Measurements from ENCODE around the gene SPOP.

The SPOP gene

DNA sequence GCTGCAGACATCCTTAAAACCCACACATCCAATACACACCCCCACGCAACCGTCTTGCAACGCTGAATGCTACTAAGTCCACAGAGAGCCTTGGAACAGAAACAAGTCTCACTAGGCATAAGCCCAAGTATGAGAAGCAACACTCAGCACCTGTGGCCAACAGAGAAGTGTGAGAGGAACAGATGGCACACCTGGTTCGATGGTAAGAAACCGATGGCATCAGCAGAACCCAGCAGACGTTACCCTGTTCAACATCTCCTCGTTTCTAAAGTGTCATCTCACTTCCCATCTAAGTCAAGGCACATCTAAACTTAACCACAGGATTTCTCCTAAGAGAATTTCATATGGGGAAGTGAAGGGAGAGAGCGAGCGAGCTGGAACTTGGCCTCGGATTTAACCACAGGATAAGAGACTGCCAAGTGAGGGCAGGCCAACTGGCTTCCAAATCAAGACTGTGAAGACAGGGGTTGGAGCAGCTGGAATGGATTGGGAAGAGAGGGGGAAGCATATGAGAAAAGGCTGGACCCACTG is 61.2 kb downstream of the SPOP start:
- Mint-ChIP-seq H3K9me3 (no peaks in the 10 kb centered on the region), H3K4me3 (no peak overlapping the region), H3K4me1 (peaks cover 7% of the 10 kb centered on the region), H3K27me3 (no peaks in the 10 kb centered on the region), H3K27ac (ENCODE audit: low read depth) (no peak overlapping the region), H3K36me3 (ENCODE audit: insufficient read depth) (peaks cover 58% of the 10 kb centered on the region)
- DNase-seq (ENCODE audit: low spot score in 2 of 2) (no peak), ATAC-seq (replicated peaks; ENCODE audit: extremely low read depth, poor library complexity, severe bottlenecking) (no peak)

DNA sequence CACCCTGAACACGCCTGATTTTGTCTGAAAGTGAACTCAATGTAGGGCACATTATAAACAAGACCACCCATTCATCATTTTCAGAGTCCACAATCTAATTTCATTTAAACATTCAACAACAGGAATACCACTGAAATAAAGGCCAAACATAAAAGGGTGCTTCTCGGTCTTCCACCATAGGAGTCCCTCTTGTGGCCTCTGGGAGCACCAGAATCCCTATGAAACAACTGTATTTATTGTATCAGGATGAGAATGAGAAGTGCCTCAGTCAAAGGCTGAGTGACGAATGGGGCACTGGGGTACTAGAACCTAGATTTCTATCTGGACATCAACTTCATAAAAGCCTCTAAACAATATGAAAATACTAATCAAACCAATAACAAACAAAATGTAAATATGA is 61.8 kb downstream of the SPOP start:
- H3K36me3 Mint-ChIP-seq (ENCODE audit: insufficient read depth): peaks cover 56% of the 10 kb centered on the region
- no peak overlapping the region for H3K27ac Mint-ChIP-seq (ENCODE audit: low read depth)
- H3K4me3 Mint-ChIP-seq: no peak overlapping the region
- H3K9me3 Mint-ChIP-seq: no peaks in the 10 kb centered on the region
- H3K4me1 Mint-ChIP-seq: peaks cover 7% of the 10 kb centered on the region
- no peaks in the 10 kb centered on the region for H3K27me3 Mint-ChIP-seq
- DNase-seq (ENCODE audit: low spot score in 2 of 2) (no peak), ATAC-seq (replicated peaks; ENCODE audit: extremely low read depth, poor library complexity, severe bottlenecking) (no peak)

DNA sequence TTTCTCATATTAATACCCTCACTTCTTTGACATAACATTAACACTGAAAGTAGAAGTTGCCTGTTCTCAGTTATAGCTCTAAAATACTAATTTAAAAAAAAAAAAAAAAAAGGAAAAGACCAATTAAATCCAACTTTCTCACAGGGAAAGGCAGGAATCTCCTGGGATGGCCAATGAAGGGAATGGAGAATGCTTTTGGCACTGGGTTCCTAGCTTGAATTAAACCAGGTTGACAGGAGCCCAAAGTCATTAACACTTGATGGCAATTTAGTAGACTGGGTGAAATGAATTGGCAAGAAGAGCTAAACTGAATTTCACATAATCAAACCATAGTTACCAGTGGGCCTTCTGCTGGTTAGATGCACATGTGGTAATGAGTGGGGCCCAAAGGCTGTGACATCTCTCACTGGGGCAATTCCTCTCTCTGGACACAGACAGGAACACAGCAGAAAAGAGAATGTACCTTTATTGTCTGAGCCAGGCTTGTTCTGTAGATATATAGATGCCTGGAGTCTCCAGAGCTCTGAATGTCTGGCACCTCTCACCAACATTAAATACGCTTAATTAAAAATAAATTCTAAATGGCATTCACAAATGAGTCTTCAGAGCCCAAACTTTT is 64.6 kb downstream of the SPOP start:
- DNase-seq (ENCODE audit: low spot score in 2 of 2) (no peak), ATAC-seq (replicated peaks; ENCODE audit: extremely low read depth, poor library complexity, severe bottlenecking) (no peak)
- Mint-ChIP-seq H3K4me1 (peaks cover 7% of the 10 kb centered on the region), H3K9me3 (no peaks in the 10 kb centered on the region), H3K4me3 (no peak overlapping the region), H3K36me3 (ENCODE audit: insufficient read depth) (peaks cover 50% of the 10 kb centered on the region), H3K27me3 (no peaks in the 10 kb centered on the region), H3K27ac (ENCODE audit: low read depth) (no peak overlapping the region)

DNA sequence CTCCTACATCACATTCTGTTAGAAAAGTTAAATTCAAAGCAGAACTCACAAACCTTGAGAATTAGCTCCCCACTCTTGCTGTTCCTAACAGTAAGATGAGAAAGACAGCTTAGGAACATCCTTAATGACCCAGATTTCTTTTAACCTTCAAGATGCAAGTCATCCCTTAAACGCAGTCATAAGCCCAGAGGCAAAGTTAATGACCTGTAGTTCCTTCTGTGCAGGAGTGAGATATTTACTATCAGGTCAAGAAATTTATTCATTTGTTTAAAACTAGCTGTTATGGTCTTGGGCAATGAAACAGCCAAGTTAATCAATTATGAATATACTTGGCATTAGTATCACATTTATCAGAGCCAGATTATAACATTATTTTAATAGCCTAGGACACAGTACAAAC is 65.2 kb downstream of the SPOP start:
- no peak for ATAC-seq (replicated peaks; ENCODE audit: extremely low read depth, poor library complexity, severe bottlenecking)
- Mint-ChIP-seq H3K27ac (ENCODE audit: low read depth) (no peak overlapping the region), H3K4me1 (peaks cover 7% of the 10 kb centered on the region), H3K9me3 (no peaks in the 10 kb centered on the region), H3K4me3 (no peak overlapping the region), H3K27me3 (no peaks in the 10 kb centered on the region), H3K36me3 (ENCODE audit: insufficient read depth) (peaks cover 48% of the 10 kb centered on the region)
- no peak for DNase-seq (ENCODE audit: low spot score in 2 of 2)

DNA sequence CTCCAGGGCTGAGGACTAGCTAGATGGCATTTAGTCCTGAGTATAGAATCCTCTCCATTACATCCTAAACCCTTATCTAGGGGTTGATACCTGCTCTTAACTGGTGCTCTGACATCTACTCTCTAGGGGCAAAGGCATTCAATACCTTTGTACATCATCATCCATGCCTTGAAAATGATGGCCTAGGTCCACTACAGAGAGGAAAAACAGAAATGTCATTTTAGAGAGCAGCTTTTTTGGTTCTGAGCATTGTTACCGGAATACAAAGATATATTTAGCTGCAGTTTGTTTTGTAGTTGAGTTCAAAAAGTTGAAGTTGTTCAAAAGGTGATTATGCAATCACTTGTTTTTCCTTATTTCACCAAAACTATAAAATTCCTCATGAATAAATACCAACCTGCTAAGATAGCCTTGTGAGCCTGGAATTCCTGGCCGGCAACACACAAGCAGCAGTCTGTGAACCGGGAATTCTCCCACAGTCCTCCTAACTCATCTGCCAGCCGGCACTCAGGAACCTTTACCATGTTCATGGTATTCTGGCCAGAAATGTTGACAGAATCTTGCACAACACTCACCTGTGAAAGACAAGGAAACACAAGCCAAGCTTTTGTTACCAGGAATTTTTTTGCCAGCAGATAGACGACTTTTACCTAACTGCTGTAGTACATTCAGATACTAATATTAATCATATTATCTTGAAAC is 66.9 kb downstream of the SPOP start:
- H3K27ac Mint-ChIP-seq (ENCODE audit: low read depth): peak overlapping the region; percentile 35

DNA sequence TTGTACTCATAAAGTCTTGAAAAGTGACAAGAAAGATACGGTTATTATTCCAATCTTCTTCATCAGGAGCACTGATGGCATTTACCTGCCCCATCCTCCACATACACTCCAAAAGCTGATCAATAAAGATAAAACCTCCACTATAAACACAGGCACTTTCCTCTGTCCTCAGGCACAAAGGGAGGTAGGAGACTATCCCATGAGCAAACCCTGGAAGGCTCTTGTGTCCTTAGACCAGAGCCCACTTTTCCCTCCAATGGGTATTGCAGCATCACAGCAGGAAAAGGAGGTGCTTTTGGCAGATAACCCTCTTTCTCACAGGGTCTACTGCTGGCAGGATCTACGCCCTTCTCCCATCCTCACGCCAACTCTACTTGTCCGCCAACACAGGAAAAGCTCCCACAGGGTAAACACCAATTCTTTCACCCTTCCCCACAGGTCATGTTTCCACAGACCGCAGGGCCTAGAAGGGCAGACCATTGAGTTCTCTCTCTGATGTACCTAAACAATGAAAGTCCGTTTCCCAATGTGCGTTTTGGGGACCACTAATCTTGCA is 73.5 kb downstream of the SPOP start:
- H3K9me3 Mint-ChIP-seq: no peaks in the 10 kb centered on the region
- H3K27me3 Mint-ChIP-seq: no peaks in the 10 kb centered on the region
- ATAC-seq (replicated peaks; ENCODE audit: extremely low read depth, poor library complexity, severe bottlenecking) (no peak), DNase-seq (ENCODE audit: low spot score in 2 of 2) (no peak)
- no peak overlapping the region for H3K4me3 Mint-ChIP-seq
- H3K36me3 Mint-ChIP-seq (ENCODE audit: insufficient read depth): peaks cover 65% of the 10 kb centered on the region
- no peak overlapping the region for H3K27ac Mint-ChIP-seq (ENCODE audit: low read depth)
- no peaks in the 10 kb centered on the region for H3K4me1 Mint-ChIP-seq

More for the DNA sequence above, 66.9 kb downstream of the SPOP start:
- Mint-ChIP-seq H3K9me3 (no peaks in the 10 kb centered on the region), H3K4me1 (peaks cover 6% of the 10 kb centered on the region), H3K27me3 (no peaks in the 10 kb centered on the region), H3K4me3 (no peak overlapping the region), H3K36me3 (ENCODE audit: insufficient read depth) (peaks cover 51% of the 10 kb centered on the region)
- DNase-seq (ENCODE audit: low spot score in 2 of 2): no peak
- no peak for ATAC-seq (replicated peaks; ENCODE audit: extremely low read depth, poor library complexity, severe bottlenecking)

DNA sequence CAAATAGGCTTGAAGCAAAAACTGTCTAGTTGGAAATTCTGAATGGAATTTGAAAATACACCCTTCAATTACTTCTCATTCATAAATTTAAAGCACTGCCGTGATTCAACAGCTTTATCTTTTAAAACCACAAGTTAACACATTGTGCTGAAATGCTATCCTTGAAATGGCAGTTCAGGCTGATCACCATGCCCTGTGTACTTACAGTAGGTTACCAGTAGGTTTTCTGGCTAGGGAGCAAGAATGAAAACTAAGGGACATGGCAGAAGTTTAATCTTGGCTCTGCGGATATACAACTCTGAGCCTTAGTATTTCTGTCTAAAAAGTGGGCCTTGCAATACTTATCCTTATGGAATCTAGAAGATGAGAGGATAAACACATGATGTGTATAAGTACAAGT is 74.2 kb downstream of the SPOP start:
- Mint-ChIP-seq H3K4me1 (no peaks in the 10 kb centered on the region), H3K27me3 (no peaks in the 10 kb centered on the region), H3K9me3 (no peaks in the 10 kb centered on the region), H3K27ac (ENCODE audit: low read depth) (no peak overlapping the region), H3K4me3 (no peak overlapping the region), H3K36me3 (ENCODE audit: insufficient read depth) (peaks cover 66% of the 10 kb centered on the region)
- ATAC-seq (replicated peaks; ENCODE audit: extremely low read depth, poor library complexity, severe bottlenecking) (no peak), DNase-seq (ENCODE audit: low spot score in 2 of 2) (no peak)

DNA sequence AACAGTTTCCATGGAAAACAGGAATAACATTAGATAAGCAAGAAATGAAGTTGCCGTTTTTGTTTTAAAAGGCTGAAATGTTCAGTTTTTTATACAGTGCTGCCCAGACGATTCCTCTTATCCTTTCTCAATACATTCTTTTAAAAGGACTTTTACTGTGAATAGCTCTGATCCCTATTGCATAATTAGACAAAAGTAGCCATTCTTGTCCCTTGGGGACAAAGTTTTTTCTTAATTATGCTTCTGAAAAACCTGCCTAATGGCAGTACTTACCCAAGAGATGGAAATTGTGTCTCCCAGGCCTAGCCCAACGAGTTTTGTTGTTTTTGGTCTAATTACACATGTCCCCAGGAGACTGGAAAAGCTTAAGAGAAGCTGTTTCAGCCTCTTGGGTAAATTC is 74.7 kb downstream of the SPOP start:
- ATAC-seq (replicated peaks; ENCODE audit: extremely low read depth, poor library complexity, severe bottlenecking) (no peak), DNase-seq (ENCODE audit: low spot score in 2 of 2) (no peak)
- H3K36me3 Mint-ChIP-seq (ENCODE audit: insufficient read depth): peaks cover 65% of the 10 kb centered on the region
- H3K4me3 Mint-ChIP-seq: no peak overlapping the region
- H3K27me3 Mint-ChIP-seq: no peaks in the 10 kb centered on the region
- no peak overlapping the region for H3K27ac Mint-ChIP-seq (ENCODE audit: low read depth)
- H3K4me1 Mint-ChIP-seq: no peaks in the 10 kb centered on the region
- no peaks in the 10 kb centered on the region for H3K9me3 Mint-ChIP-seq

DNA sequence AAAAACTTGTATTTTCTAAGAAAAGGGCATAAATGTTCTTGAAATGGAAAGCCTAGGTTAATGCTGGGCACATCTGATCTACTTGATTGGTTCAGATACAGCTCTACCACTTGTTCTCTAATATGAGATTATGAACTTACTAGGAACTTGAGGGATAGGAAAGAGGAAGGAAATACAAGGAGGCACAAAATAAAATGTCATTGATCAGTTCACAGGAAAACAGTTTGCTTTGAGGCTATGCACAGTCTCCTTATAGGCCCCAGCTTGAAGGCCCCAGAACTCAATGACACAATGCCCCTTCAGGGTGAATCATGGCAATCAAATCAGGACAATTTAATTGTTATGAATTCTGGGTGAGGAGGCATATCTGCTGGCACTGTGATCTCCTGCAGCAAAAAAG is 75.1 kb downstream of the SPOP start:
- no peaks in the 10 kb centered on the region for H3K9me3 Mint-ChIP-seq
- no peak overlapping the region for H3K27ac Mint-ChIP-seq (ENCODE audit: low read depth)
- ATAC-seq (replicated peaks; ENCODE audit: extremely low read depth, poor library complexity, severe bottlenecking) (no peak), DNase-seq (ENCODE audit: low spot score in 2 of 2) (no peak)
- no peaks in the 10 kb centered on the region for H3K27me3 Mint-ChIP-seq
- no peaks in the 10 kb centered on the region for H3K4me1 Mint-ChIP-seq
- peaks cover 65% of the 10 kb centered on the region for H3K36me3 Mint-ChIP-seq (ENCODE audit: insufficient read depth)
- no peak overlapping the region for H3K4me3 Mint-ChIP-seq

DNA sequence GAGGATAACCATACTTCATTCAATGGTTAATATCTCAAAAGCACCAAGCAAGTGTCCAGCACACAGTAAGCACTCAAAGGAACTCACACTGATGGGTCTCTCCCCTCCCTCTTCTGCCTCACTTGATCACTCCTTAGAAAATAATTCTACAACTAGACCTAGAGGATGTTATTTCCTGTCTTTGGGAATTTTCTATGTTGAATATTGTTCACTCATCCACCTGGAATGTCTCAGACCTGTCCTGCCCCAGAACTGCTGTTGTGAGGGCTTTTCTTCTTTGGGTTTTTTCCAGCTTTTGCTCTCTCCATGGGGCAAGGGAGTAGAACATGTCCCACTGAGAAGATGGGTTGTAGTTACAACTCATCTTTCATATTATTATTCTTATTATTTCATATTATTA is 76.9 kb downstream of the SPOP start:
- Mint-ChIP-seq H3K9me3 (no peaks in the 10 kb centered on the region), H3K36me3 (ENCODE audit: insufficient read depth) (peaks cover 62% of the 10 kb centered on the region), H3K27me3 (no peaks in the 10 kb centered on the region), H3K4me1 (no peaks in the 10 kb centered on the region), H3K27ac (ENCODE audit: low read depth) (no peak overlapping the region), H3K4me3 (no peak overlapping the region)
- no peak for DNase-seq (ENCODE audit: low spot score in 2 of 2)
- no peak for ATAC-seq (replicated peaks; ENCODE audit: extremely low read depth, poor library complexity, severe bottlenecking)

DNA sequence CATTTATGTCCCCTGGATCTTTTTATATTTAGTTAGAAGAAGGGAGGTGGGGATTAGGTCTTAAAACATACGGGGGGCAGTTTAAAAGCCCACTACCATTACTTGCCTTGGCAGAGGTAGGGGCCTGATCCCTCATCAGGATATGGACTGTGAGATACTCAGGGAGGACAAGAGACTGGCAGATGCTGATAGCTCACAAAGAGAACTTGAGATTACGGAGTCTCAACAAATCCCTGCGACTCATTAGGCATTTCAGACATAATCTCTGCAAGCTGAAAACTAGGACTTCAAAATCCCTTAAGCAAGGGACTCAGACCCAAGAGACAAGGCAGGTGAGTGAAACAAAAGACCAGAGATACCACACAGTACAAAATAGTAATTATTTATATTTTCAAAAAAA is 79.0 kb downstream of the SPOP start:
- no peaks in the 10 kb centered on the region for H3K27me3 Mint-ChIP-seq
- H3K4me3 Mint-ChIP-seq: no peak overlapping the region
- H3K4me1 Mint-ChIP-seq: no peaks in the 10 kb centered on the region
- DNase-seq (ENCODE audit: low spot score in 2 of 2): no peak
- H3K9me3 Mint-ChIP-seq: no peaks in the 10 kb centered on the region
- ATAC-seq (replicated peaks; ENCODE audit: extremely low read depth, poor library complexity, severe bottlenecking): no peak
- H3K36me3 Mint-ChIP-seq (ENCODE audit: insufficient read depth): peaks cover 53% of the 10 kb centered on the region
- no peak overlapping the region for H3K27ac Mint-ChIP-seq (ENCODE audit: low read depth)

DNA sequence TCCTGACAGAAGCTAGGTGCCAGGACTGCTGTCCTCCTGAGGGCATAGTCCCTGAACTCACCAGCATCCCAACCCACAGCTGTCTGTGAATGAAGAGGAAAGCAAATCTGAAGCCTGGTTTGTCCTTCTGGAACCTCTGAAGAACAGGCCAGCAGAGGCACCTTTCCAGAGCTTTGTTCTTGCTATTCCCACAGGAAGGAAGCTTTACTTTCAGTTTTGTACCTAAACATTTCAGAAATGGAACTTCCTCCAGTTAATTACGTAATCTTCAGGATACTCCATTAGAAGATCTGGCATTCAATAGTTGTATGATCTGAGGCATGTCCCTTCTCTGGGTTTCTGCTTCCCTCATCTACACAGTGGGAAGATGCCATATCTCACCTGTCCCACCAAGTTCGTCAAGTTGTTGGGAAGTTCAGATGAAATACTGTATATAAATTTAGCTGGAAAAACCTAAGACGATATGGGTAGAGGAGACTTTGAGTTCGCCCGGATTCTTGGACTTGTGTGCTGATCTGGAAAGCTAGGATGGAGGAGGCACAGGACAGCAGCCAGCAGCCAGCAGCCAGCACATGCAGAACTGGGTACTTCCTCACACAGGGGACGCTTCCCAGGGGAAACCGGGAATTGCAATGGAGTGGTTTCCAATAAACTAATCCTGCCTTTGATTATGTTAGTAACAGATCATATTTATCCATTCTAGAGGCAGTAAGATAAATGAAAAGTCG is 79.8 kb downstream of the SPOP start:
- no peak for DNase-seq (ENCODE audit: low spot score in 2 of 2)
- ATAC-seq (replicated peaks; ENCODE audit: extremely low read depth, poor library complexity, severe bottlenecking): no peak
- H3K4me1 Mint-ChIP-seq: no peaks in the 10 kb centered on the region
- peaks cover 47% of the 10 kb centered on the region for H3K36me3 Mint-ChIP-seq (ENCODE audit: insufficient read depth)
- H3K9me3 Mint-ChIP-seq: no peaks in the 10 kb centered on the region
- H3K27ac Mint-ChIP-seq (ENCODE audit: low read depth): no peak overlapping the region
- no peak overlapping the region for H3K4me3 Mint-ChIP-seq
- H3K27me3 Mint-ChIP-seq: no peaks in the 10 kb centered on the region
